OCI-LY7 (cell line): ENCODE results near the gene NFKBIE. TPM values are rescaled to one million over a fixed set of nuclear protein-coding genes. Genes with fewer than 3 reads are reported as not detected.
A peak's percentile ranks its signal among the peaks of the same experiment; 100 is the strongest.

Experiments
- BruUV-seq: library from RNA; stranded (reverse); fragments of 400-500 nt; replicated peaks from 2 replicates; lab custom pipeline; 2021; lab: Mats Ljungman, UMichigan
- CTCF ChIA-PET: fragments of 300-600 bp; sonication (Branson Sonifier 250); formaldehyde crosslinking; loops from one replicate; lab custom pipeline; 2022; ENCODE audit warnings: antibody characterized with exemption; ENCODE audit not compliant: unreplicated experiment; lab: Charles Lee
- POLR2A ChIA-PET: fragments of 300-600 bp; sonication (Branson Sonifier 250); formaldehyde crosslinking; loops from one replicate; lab custom pipeline; 2022; ENCODE audit warnings: antibody characterized with exemption; lab: Charles Lee
- DNase-seq: peaks from one replicate; pipeline ENCODE4 v3.0.0-alpha.2; 2015; ENCODE audit warnings: low spot score
- H2AFZ ChIP-seq: fragments of 200-600 bp; sonication (generic), shearing (Covaris generic); 2 replicates; pipeline ENCODE4 v1.6.1; 2014; ENCODE audit warnings: mild to moderate bottlenecking, antibody characterized with exemption, low read length, moderate library complexity
- H3K27ac ChIP-seq: fragments of 200-600 bp; sonication (generic); 2 replicates; pipeline ENCODE4 v1.5.1; 2014; ENCODE audit warnings: mixed run types, low read depth, mild to moderate bottlenecking, moderate library complexity, low read length, inconsistent platforms; ENCODE audit not compliant: poor library complexity, severe bottlenecking
- H3K36me3 ChIP-seq: fragments of 200-600 bp; sonication (generic); 2 replicates; pipeline ENCODE4 v1.6.1; 2014; ENCODE audit warnings: mild to moderate bottlenecking, antibody characterized with exemption, low read length, moderate library complexity, mixed read lengths; ENCODE audit not compliant: insufficient read depth
- H3K4me1 ChIP-seq: fragments of 200-600 bp; sonication (generic); 2 replicates; pipeline ENCODE4 v1.5.1; 2014; ENCODE audit warnings: mild to moderate bottlenecking, low read length; ENCODE audit not compliant: insufficient read depth, poor library complexity, severe bottlenecking
- H3K4me2 ChIP-seq: fragments of 200-600 bp; sonication (generic); 2 replicates; pipeline ENCODE4 v1.6.1; 2014; ENCODE audit warnings: mild to moderate bottlenecking, low read length
- H3K4me3 ChIP-seq: fragments of 200-600 bp; sonication (generic); 2 replicates; pipeline ENCODE4 v1.5.1; 2014; ENCODE audit warnings: mild to moderate bottlenecking, low read depth, low read length; ENCODE audit not compliant: poor library complexity, severe bottlenecking
- H3K79me2 ChIP-seq: fragments of 200-600 bp; sonication (generic); 2 replicates; pipeline ENCODE4 v1.6.1; 2016; ENCODE audit warnings: low read depth, mild to moderate bottlenecking, low read length, moderate library complexity, mixed read lengths; ENCODE audit not compliant: insufficient read depth
- H3K9me2 ChIP-seq: fragments of 200-600 bp; sonication (generic); 2 replicates; pipeline ENCODE4 v1.6.1; 2016; ENCODE audit warnings: mild to moderate bottlenecking, low read length, mixed read lengths; ENCODE audit not compliant: insufficient read depth
- H3K9me3 ChIP-seq: fragments of 200-600 bp; sonication (generic); 2 replicates; pipeline ENCODE4 v1.6.1; 2014; ENCODE audit warnings: mild to moderate bottlenecking, mixed run types, low read length, mixed read lengths
- H4K20me1 ChIP-seq: fragments of 200-600 bp; sonication (generic); 2 replicates; pipeline ENCODE4 v1.6.1; 2014; ENCODE audit warnings: mild to moderate bottlenecking, antibody characterized with exemption, low read length, moderate library complexity, mixed read lengths; ENCODE audit not compliant: insufficient read depth
- EZH2phosphoT487 ChIP-seq: fragments of 200-600 bp; sonication (generic); IDR thresholded peaks from 2 replicates; pipeline ENCODE4 v1.6.1; 2018; ENCODE audit warnings: low read depth, borderline replicate concordance, mild to moderate bottlenecking, mixed run types, antibody characterized with exemption, low read length, moderate library complexity, mixed read lengths
- intact Hi-C: fragments of 100-400 bp; cut with micrococcal nuclease; formaldehyde crosslinking; loops from one replicate; pipeline ENCODE4 v1.10.0; 2022; ENCODE audit not compliant: unreplicated experiment
- total RNA-seq, 2 experiments: library from RNA; depleted of rRNA in 1 of 2; stranded (reverse); fragments of >200 nt in 1 of 2; shearing (Covaris generic) in 1 of 2; gene quantifications; 2 replicates each; pipeline ENCODE4 v1.2.3, GENCODE V29; 2014 to 2022
- TF ChIP-seq, protein P1 (sequence below): fragments of 200-600 bp; sonication (generic); conservative IDR thresholded peaks from 2 replicates; pipeline ENCODE4 v1.5.1; 2014; ENCODE audit warnings: mild to moderate bottlenecking, antibody characterized with exemption, low read length, moderate library complexity, mixed read lengths

NFKBIE gene
- total RNA-seq, 2 experiments from 2014 or later = 24.8 to 43.1 TPM

DNA sequence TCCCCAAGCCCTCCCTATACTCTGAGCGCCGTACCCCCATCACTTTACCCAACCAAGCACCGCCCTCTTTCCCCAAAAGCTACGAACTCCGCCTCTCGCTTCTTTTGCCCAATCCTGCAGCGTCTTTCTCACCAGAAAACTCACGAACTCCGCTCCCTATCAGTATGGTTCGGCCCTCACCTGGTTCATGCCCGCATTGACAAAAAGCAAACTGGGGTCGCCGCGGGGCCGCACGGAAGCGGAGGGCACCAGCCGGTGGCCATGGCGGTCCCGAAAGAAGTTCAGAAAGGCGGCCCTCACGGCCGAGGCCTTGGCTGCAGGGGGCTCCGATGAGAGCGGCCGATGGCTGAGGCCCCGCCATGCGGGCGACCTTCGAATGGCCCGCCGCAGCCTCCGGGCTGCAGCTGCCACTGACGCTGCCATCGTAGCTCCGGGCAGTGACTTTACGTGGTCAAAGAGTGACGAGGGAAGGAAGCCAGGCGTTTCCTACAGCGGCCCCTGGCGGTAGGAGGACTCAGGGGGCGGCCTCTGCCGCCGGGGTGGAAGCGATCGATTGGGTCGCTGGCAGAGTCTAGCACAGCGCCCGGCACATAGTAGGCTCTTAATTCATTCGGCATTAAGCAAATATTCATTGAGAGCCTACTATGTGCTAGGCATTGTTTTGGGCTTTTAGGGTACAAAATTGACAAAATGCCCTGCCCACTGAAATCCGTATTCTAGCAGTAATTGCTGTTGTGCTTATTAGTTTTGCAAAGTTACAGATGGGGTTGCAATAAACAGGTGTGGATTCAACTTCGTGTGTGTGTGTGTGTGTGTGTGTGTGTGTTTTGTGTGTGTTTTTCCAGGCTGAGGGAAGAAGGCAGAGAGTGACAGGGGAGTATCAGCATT lies 47.8 kb upstream of the NFKBIE start, which contains the start of gene AARS2:
Gene AARS2, minus strand, starts transcription at position 447 of the 888 bp plus-strand sequence. Its CDS starts 24 bp downstream, at position 423.
- no peaks in the 10 kb centered on the region for H3K9me2 ChIP-seq
- H3K27ac ChIP-seq = peak within 1 kb of the TSS; percentile 41
- peaks cover 10% of the 10 kb centered on the region for H3K4me1 ChIP-seq
- no peaks in the 10 kb centered on the region for H3K9me3 ChIP-seq
- H4K20me1 ChIP-seq = no peaks in the 10 kb centered on the region
- intact Hi-C loops = no loop called here
- CTCF ChIA-PET = no interaction called here
- no TSS peak for BruUV-seq
- TF ChIP-seq, protein P1, sequence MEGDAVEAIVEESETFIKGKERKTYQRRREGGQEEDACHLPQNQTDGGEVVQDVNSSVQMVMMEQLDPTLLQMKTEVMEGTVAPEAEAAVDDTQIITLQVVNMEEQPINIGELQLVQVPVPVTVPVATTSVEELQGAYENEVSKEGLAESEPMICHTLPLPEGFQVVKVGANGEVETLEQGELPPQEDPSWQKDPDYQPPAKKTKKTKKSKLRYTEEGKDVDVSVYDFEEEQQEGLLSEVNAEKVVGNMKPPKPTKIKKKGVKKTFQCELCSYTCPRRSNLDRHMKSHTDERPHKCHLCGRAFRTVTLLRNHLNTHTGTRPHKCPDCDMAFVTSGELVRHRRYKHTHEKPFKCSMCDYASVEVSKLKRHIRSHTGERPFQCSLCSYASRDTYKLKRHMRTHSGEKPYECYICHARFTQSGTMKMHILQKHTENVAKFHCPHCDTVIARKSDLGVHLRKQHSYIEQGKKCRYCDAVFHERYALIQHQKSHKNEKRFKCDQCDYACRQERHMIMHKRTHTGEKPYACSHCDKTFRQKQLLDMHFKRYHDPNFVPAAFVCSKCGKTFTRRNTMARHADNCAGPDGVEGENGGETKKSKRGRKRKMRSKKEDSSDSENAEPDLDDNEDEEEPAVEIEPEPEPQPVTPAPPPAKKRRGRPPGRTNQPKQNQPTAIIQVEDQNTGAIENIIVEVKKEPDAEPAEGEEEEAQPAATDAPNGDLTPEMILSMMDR = peak; percentile 93
- no peak for TF ChIP-seq EZH2phosphoT487
- peak; percentile 92 for DNase-seq
- POLR2A ChIA-PET = interaction anchor here (0.7 to 1.1 kb wide), 3 partner anchors 18 to 201 kb away, joined by 3 to 4 read pairs (median 4); partner anchors contain the start of genes MRPL14 and TMEM63B
- H2AFZ ChIP-seq = peak within 1 kb of the TSS; percentile 77; the same call in 1 of the 2 replicates
- peaks cover 11% of the 10 kb centered on the region; the same call in 1 of the 2 replicates for H3K79me2 ChIP-seq
- H3K4me3 ChIP-seq = peak within 1 kb of the TSS; percentile 80
- H3K36me3 ChIP-seq = peaks cover 33% of the 10 kb centered on the region
- H3K4me2 ChIP-seq = peak within 1 kb of the TSS; percentile 84

GRCh38 chr6:44311767-44312166 lies 46.4 kb upstream of the NFKBIE start:
- H3K4me3 ChIP-seq = peak overlapping the region; percentile 80
- POLR2A ChIA-PET = interaction anchor here (0.5 to 1.0 kb wide), 2 partner anchors 14 to 42 kb away, joined by 4 to 5 read pairs; no protein-coding TSS in a partner anchor

More at GRCh38 chr6:44311767-44312166, 46.4 kb upstream of the NFKBIE start:
- no TSS peak for BruUV-seq
- no peak overlapping the region for H2AFZ ChIP-seq
- peak overlapping the region; percentile 84 for H3K4me2 ChIP-seq
- no peak for DNase-seq
- H4K20me1 ChIP-seq = no peaks in the 10 kb centered on the region
- no peak for TF ChIP-seq EZH2phosphoT487
- TF ChIP-seq, protein P1 = no peak
- H3K27ac ChIP-seq = no peak overlapping the region
- no peaks in the 10 kb centered on the region for H3K9me3 ChIP-seq
- peaks cover 10% of the 10 kb centered on the region for H3K4me1 ChIP-seq
- intact Hi-C loops = no loop called here
- no peaks in the 10 kb centered on the region for H3K9me2 ChIP-seq
- peaks cover 44% of the 10 kb centered on the region for H3K36me3 ChIP-seq
- peaks cover 11% of the 10 kb centered on the region; the same call in 1 of the 2 replicates for H3K79me2 ChIP-seq
- CTCF ChIA-PET = no interaction called here
